Measurements from ENCODE around the gene OXER1. TPM values are rescaled to one million over a fixed set of nuclear protein-coding genes. Genes with fewer than 3 reads are reported as not detected.
"Not testable (repeated sequence)": the region's sequence is repeated elsewhere in the genome, so short reads cannot be mapped to it uniquely, and the experiment has no call there.

Gene OXER1
- total and polyA plus RNA-seq, 3 experiments from 2014 or later, result 0.11 to 0.15 TPM; not detected in 1

DNA sequence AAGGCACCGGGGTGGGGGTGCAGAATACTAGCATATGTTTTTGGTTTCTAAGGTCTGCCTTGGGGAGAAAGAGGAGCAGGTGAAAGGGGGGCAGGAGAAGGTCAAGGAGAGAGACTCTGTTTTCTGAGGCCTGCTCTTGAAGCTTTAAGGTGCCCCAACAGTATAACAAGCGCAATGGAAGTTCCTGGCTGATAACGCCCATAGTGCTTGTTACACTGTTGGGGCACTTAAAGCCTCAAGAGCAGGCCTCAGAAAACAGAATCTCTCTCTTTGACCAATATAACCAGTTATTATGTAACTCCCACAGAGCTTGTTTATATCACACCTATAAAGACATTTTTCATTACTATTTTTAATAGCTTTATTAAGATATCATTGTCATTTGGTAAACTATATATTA, 16.5 kb downstream of the OXER1 start:
- H3K9me3 ChIP-seq (ENCODE audit: low read length), result no peaks in the 10 kb centered on the region
- ChIA-PET CTCF (no interaction called here), POLR2A (no interaction called here)
- no peaks in the 10 kb centered on the region for H3K4me1 ChIP-seq (ENCODE audit: insufficient read depth, low read length)
- no peaks in the 10 kb centered on the region for H3K27me3 ChIP-seq (ENCODE audit: insufficient read depth, low read length, poor library complexity, severe bottlenecking)
- H3K27ac ChIP-seq (ENCODE audit: low read depth, low read length), result no peak overlapping the region
- no peak for DNase-seq
- Mint-ChIP-seq H3K27ac (no peak overlapping the region), H3K4me1 (no peaks in the 10 kb centered on the region), H3K4me3 (no peak overlapping the region), H3K27me3 (no peaks in the 10 kb centered on the region), H3K36me3 (peaks cover 0 to 24% (median 20%) of the 10 kb centered on the region in 3 donors), H3K9me3 (no peaks in the 10 kb centered on the region)
- no peaks in the 10 kb centered on the region for H3K36me3 ChIP-seq (ENCODE audit: insufficient read depth, low read length)
- no peak overlapping the region for H3K4me3 ChIP-seq (ENCODE audit: low read length)

DNA sequence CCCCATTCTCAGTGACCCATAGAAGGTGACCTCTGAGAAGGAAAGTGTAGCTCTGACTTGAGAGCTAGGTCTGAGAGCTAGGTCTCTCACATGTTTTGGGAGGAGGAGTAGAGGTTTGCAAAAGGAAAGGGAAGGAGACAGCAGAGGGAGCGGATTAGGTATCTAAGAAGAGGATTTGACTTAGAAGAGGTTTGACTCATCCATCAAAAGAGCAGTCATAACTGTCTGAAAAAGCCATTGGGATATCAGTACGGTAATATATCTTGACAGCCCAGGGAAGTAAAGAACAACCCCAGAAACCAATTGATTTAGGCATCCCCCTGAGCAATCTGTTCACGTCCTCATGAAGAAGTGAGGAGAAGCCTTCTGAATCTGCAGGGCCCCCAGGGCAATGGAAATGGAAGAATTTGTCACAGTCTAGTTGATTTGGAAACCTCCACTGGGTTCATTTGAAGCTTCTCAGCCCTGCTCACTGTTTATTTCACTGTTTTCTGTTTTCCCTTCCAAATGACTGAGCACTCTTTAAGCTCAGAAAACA, 19.3 kb downstream of the OXER1 start:
- no peak overlapping the region for H3K27ac Mint-ChIP-seq
- H3K27me3 Mint-ChIP-seq, result no peaks in the 10 kb centered on the region
- ChIA-PET POLR2A (no interaction called here), CTCF (no interaction called here)
- H3K4me3 Mint-ChIP-seq, result no peak overlapping the region
- peaks cover 11 to 36% (median 20%) of the 10 kb centered on the region in 3 donors for H3K36me3 Mint-ChIP-seq
- Histone ChIP-seq H3K27ac (ENCODE audit: low read depth, low read length) (no peak overlapping the region), H3K4me3 (ENCODE audit: low read length) (no peak overlapping the region), H3K27me3 (ENCODE audit: insufficient read depth, low read length, poor library complexity, severe bottlenecking) (no peaks in the 10 kb centered on the region), H3K9me3 (ENCODE audit: low read length) (no peaks in the 10 kb centered on the region), H3K4me1 (ENCODE audit: insufficient read depth, low read length) (no peaks in the 10 kb centered on the region), H3K36me3 (ENCODE audit: insufficient read depth, low read length) (no peaks in the 10 kb centered on the region)
- H3K9me3 Mint-ChIP-seq, result peaks cover 0 to under 1% (median 0%) of the 10 kb centered on the region in 5 donors
- no peak for DNase-seq
- H3K4me1 Mint-ChIP-seq, result no peaks in the 10 kb centered on the region

DNA sequence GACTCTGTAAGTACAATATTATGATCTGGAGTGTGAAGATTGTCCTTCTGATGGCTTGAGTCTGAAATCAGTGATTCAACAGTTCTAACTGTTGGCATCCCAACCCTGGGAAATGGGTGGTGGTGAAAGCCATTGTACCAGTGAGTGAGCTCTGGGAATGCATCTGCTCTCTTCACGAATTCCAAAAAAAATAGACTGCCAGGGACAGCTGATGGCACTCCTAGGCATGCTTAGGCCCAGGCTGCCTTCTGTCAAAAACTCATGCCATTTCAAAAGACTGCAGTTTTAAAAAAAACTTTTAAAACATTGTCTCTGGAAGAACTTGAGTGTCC, 20.3 kb downstream of the OXER1 start:
- Histone ChIP-seq H3K27me3 (ENCODE audit: insufficient read depth, low read length, poor library complexity, severe bottlenecking) (no peaks in the 10 kb centered on the region), H3K4me1 (ENCODE audit: insufficient read depth, low read length) (no peaks in the 10 kb centered on the region), H3K27ac (ENCODE audit: low read depth, low read length) (no peak overlapping the region), H3K4me3 (ENCODE audit: low read length) (no peak overlapping the region), H3K9me3 (ENCODE audit: low read length) (no peaks in the 10 kb centered on the region), H3K36me3 (ENCODE audit: insufficient read depth, low read length) (no peaks in the 10 kb centered on the region)
- CTCF ChIA-PET, result no interaction called here
- H3K9me3 Mint-ChIP-seq, result peaks cover 0 to 3% (median 3%) of the 10 kb centered on the region in 5 donors
- H3K27ac Mint-ChIP-seq, result no peak overlapping the region
- H3K36me3 Mint-ChIP-seq, result peaks cover 19 to 40% (median 23%) of the 10 kb centered on the region in 3 donors
- POLR2A ChIA-PET, result no interaction called here
- H3K4me1 Mint-ChIP-seq, result no peaks in the 10 kb centered on the region
- no peak for DNase-seq
- no peak overlapping the region for H3K4me3 Mint-ChIP-seq
- H3K27me3 Mint-ChIP-seq, result no peaks in the 10 kb centered on the region

DNA sequence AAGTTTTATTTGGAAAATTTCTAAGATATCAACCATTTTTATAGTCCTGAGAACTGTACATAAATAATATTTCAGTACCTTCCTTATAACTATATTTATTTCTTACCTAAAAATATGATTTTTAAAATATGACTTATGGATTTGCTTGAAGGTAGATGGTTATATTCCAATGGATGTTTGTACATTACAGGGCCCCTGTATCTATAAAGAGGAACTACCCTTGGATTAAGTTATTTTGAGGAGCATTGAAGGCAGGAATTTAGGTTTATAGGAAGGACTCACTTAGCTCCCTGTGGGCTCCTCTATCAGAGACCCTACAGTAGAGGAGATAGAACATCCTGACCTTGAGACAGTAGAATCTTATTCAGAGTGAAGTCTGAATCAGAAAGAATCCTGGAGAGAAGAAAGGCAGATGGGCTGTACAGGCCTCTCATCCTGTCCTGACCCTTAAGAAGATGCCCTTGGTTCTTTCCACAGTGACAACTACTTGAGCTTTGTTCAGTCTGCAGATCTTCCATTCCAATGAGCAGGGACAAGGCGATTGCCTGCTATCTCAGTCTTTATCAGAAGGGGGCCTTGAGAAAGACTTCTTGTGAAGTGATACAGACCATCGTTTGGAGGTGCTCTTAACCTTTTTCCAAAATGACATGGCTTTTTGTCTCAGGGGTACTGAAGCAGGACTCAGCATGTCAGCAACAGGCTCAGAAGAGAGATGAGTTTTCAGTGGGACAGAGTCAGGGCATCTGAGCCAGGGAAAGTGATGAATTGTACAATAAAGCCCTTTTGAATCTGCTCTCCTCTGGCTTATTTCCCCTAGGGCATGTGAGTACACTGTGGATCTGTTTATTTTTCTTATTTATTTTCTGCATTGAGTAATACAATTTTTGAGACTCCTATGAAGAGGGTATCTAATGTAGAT, 20.9 kb downstream of the OXER1 start:
- Mint-ChIP-seq H3K4me1 (no peaks in the 10 kb centered on the region), H3K9me3 (peaks cover 0 to 6% (median 3%) of the 10 kb centered on the region in 5 donors), H3K4me3 (no peak overlapping the region), H3K36me3 (peaks cover 23 to 42% (median 25%) of the 10 kb centered on the region in 3 donors), H3K27ac (no peak overlapping the region), H3K27me3 (no peaks in the 10 kb centered on the region)
- no peak overlapping the region for H3K4me3 ChIP-seq (ENCODE audit: low read length)
- H3K9me3 ChIP-seq (ENCODE audit: low read length), result no peaks in the 10 kb centered on the region
- ChIA-PET POLR2A (no interaction called here), CTCF (interaction anchor here (0.9 to 1.0 kb wide), 2 partner anchors 15 to 67 kb away, joined by 3 read pairs; no protein-coding TSS in a partner anchor)
- H3K27ac ChIP-seq (ENCODE audit: low read depth, low read length), result no peak overlapping the region
- no peaks in the 10 kb centered on the region for H3K36me3 ChIP-seq (ENCODE audit: insufficient read depth, low read length)
- H3K27me3 ChIP-seq (ENCODE audit: insufficient read depth, low read length, poor library complexity, severe bottlenecking), result no peaks in the 10 kb centered on the region
- H3K4me1 ChIP-seq (ENCODE audit: insufficient read depth, low read length), result no peaks in the 10 kb centered on the region
- no peak for DNase-seq

DNA sequence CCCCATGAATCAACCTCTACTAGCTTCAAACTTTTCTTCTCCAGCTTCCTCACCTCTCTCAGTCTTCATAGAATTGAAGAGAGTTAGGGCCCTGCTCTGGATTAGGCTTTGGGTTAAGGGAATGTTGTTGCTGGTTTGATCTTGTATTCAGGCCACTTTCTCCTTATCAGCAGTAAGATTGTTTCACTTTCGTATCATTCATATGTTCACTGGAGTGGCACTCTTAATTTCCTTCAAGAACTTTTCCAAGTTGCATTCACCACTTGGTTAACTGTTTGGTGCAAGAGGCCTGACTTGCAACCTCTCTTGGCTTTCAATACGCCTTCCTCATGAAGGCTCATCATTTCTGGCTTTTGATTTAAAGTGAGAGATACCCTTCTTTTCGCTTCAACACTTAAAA, 22.8 kb downstream of the OXER1 start:
- CTCF ChIA-PET, result no interaction called here
- Histone ChIP-seq H3K9me3 (ENCODE audit: low read length) (no peaks in the 10 kb centered on the region), H3K4me1 (ENCODE audit: insufficient read depth, low read length) (no peaks in the 10 kb centered on the region), H3K4me3 (ENCODE audit: low read length) (no peak overlapping the region), H3K27ac (ENCODE audit: low read depth, low read length) (no peak overlapping the region), H3K36me3 (ENCODE audit: insufficient read depth, low read length) (no peaks in the 10 kb centered on the region), H3K27me3 (ENCODE audit: insufficient read depth, low read length, poor library complexity, severe bottlenecking) (no peaks in the 10 kb centered on the region)
- H3K4me1 Mint-ChIP-seq, result no peaks in the 10 kb centered on the region
- H3K27ac Mint-ChIP-seq, result no peak overlapping the region
- H3K4me3 Mint-ChIP-seq, result no peak overlapping the region
- peaks cover 35 to 50% (median 44%) of the 10 kb centered on the region in 3 donors for H3K36me3 Mint-ChIP-seq
- DNase-seq, result no peak
- peaks cover 1 to 13% (median 6%) of the 10 kb centered on the region in 5 donors for H3K9me3 Mint-ChIP-seq
- no peaks in the 10 kb centered on the region for H3K27me3 Mint-ChIP-seq
- POLR2A ChIA-PET, result no interaction called here

DNA sequence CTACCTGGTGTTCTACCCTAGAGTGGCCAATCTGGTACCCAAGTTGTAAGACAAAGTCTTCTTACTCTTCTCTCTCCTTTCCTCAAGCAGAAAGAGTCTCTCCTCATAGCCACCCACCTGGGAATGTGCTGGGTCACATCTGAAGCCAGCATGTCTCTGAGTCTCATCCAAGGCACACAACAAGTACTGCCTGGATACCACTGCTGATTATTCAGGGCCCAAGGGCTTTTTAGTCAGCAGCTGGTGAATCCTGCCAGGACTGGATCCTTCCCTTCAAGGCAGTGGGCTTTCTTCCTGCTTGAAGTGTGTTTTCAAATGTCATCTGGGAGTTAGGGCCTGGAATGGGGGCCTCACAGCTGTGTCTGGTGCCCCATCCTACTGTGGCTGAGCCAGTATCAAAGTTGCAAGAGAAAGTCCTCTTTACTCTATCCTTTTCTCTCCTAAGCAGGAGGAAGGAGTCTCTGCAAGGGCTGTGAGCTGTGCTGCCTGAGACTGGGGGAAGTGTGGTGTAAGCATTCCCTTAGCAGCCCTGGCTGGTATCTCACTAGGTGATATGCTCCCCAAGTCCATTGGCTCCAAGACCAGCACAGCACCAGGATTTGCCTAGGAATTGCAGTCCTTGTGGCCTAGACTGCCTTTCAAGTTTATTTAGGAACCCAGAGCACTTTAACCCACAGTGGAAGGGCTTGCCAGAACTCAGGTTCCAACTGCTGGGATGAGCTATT, 27.2 kb downstream of the OXER1 start:
- Histone ChIP-seq H3K27me3 (ENCODE audit: insufficient read depth, low read length, poor library complexity, severe bottlenecking) (no peaks in the 10 kb centered on the region), H3K9me3 (ENCODE audit: low read length) (no peaks in the 10 kb centered on the region), H3K4me1 (ENCODE audit: insufficient read depth, low read length) (no peaks in the 10 kb centered on the region), H3K4me3 (ENCODE audit: low read length) (no peak overlapping the region), H3K36me3 (ENCODE audit: insufficient read depth, low read length) (no peaks in the 10 kb centered on the region), H3K27ac (ENCODE audit: low read depth, low read length) (no peak overlapping the region)
- ChIA-PET POLR2A (no interaction called here), CTCF (no interaction called here)
- H3K27ac Mint-ChIP-seq, result no peak overlapping the region
- H3K36me3 Mint-ChIP-seq, result peaks cover 51 to 86% (median 86%) of the 10 kb centered on the region in 3 donors
- no peaks in the 10 kb centered on the region for H3K4me1 Mint-ChIP-seq
- H3K4me3 Mint-ChIP-seq, result no peak overlapping the region
- H3K9me3 Mint-ChIP-seq, result peaks cover 29 to 38% (median 35%) of the 10 kb centered on the region in 5 donors
- peaks cover 0 to 1% of the 10 kb centered on the region in 2 donors for H3K27me3 Mint-ChIP-seq
- DNase-seq, result no peak

DNA sequence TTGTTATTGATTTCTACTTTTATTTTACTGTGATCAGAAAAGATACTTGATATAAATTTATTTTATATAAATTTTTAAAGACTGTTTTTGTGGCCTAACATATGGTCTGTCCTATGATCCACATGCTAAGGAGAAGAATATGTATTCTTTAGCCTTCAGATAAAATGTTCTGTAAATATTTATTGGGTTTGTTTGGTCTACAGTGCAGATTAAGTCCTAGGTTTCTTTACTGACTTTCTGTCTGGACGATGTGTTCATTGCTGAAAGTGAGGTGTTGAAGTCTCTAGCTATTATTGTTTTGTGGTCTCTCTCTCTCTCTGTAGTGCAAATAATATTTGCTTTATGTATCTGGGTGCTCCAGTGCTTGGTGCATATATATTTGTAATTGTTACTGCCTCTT, 30.1 kb downstream of the OXER1 start:
- no peak overlapping the region for H3K27ac ChIP-seq (ENCODE audit: low read depth, low read length)
- CTCF ChIA-PET, result no interaction called here
- H3K4me3 ChIP-seq (ENCODE audit: low read length), result no peak overlapping the region
- H3K27me3 ChIP-seq (ENCODE audit: insufficient read depth, low read length, poor library complexity, severe bottlenecking), result no peaks in the 10 kb centered on the region
- Mint-ChIP-seq H3K27ac (no peak overlapping the region), H3K9me3 (peaks cover 33 to 46% (median 42%) of the 10 kb centered on the region in 5 donors), H3K4me1 (no peaks in the 10 kb centered on the region), H3K4me3 (no peak overlapping the region), H3K27me3 (peaks cover 0 to 1% of the 10 kb centered on the region in 2 donors), H3K36me3 (peaks cover 52 to 94% (median 84%) of the 10 kb centered on the region in 3 donors)
- DNase-seq, result no peak
- no peaks in the 10 kb centered on the region for H3K9me3 ChIP-seq (ENCODE audit: low read length)
- no peaks in the 10 kb centered on the region for H3K36me3 ChIP-seq (ENCODE audit: insufficient read depth, low read length)
- POLR2A ChIA-PET, result no interaction called here
- H3K4me1 ChIP-seq (ENCODE audit: insufficient read depth, low read length), result no peaks in the 10 kb centered on the region

DNA sequence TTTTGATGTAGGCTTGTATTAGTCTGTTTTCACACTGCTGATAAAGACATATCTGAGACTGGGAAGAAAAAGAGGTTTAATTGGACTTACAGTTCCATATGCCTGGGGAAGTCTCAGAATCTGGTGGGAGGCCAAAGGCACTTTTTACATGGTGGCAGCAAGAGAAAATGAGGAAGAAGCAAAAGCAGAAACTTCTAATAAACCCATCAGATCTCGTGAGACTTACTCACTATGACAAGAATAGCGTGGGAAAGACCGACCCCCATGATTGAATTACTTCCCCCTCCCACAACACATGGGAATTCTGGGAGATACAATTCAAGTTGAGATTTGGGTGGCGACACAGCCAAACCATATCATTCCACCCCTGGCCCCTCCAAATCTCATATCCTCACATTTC, 32.6 kb downstream of the OXER1 start:
- H3K36me3 Mint-ChIP-seq, result peaks cover 50 to 76% (median 76%) of the 10 kb centered on the region in 3 donors

More for the DNA sequence above, 32.6 kb downstream of the OXER1 start:
- H3K4me1 Mint-ChIP-seq; H3K4me3 Mint-ChIP-seq; H3K27me3 Mint-ChIP-seq; H3K4me3 ChIP-seq (ENCODE audit: low read length); CTCF ChIA-PET; H3K9me3 ChIP-seq (ENCODE audit: low read length); H3K36me3 ChIP-seq (ENCODE audit: insufficient read depth, low read length); POLR2A ChIA-PET; H3K27me3 ChIP-seq (ENCODE audit: insufficient read depth, low read length, poor library complexity, severe bottlenecking); DNase-seq; H3K4me1 ChIP-seq (ENCODE audit: insufficient read depth, low read length); H3K27ac ChIP-seq (ENCODE audit: low read depth, low read length): not testable (repeated sequence)
- Mint-ChIP-seq H3K27ac (peak overlapping the region in 1 of 8 donors; percentile 49), H3K9me3 (peaks cover 29 to 42% (median 36%) of the 10 kb centered on the region in 5 donors)
